ENCODE results near the gene LAMA1. TPM values are rescaled to one million over a fixed set of nuclear protein-coding genes. Genes with fewer than 3 reads are reported as not detected.
"Not testable (repeated sequence)": the region's sequence is repeated elsewhere in the genome, so short reads cannot be mapped to it uniquely, and the experiment has no call there.

The LAMA1 gene
- total RNA-seq, 4 donors from 2014 or later: 0.83 to 3.2 (median 1.4) TPM

DNA sequence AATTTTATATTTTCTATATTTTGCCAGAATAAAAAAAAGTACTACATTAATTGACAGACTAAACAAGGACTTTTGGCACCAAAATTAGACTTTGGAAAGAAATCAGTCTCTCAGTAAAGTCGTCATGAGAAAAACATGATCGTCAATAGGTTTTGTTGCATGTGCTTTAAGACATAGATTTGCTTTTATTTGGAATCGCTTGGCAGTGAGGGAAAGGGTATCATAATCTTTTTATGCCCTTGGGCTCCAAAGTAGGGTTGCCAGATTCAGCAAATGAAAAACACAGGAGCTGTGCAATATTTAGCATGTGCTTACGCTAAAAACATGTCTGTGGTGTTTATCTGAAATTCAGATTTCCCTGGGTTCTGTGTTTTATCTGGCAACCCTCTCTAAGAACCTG is 177.6 kb downstream of the LAMA1 start:
- 56% methylated on average over 4 of the region's 4 CpGs for WGBS
- no peaks in the 10 kb centered on the region for H3K4me1 ChIP-seq
- DNase-seq (ENCODE audit: low spot score in 2 of 2): no peak
- H3K9me3 ChIP-seq: no peaks in the 10 kb centered on the region
- no peaks in the 10 kb centered on the region for H3K36me3 ChIP-seq
- TF ChIP-seq, protein P1, sequence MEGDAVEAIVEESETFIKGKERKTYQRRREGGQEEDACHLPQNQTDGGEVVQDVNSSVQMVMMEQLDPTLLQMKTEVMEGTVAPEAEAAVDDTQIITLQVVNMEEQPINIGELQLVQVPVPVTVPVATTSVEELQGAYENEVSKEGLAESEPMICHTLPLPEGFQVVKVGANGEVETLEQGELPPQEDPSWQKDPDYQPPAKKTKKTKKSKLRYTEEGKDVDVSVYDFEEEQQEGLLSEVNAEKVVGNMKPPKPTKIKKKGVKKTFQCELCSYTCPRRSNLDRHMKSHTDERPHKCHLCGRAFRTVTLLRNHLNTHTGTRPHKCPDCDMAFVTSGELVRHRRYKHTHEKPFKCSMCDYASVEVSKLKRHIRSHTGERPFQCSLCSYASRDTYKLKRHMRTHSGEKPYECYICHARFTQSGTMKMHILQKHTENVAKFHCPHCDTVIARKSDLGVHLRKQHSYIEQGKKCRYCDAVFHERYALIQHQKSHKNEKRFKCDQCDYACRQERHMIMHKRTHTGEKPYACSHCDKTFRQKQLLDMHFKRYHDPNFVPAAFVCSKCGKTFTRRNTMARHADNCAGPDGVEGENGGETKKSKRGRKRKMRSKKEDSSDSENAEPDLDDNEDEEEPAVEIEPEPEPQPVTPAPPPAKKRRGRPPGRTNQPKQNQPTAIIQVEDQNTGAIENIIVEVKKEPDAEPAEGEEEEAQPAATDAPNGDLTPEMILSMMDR (IDR thresholded peaks at IDR 0.05): no peak
- TF ChIP-seq EP300 (IDR thresholded peaks at IDR 0.05) (no peak), POLR2A (IDR thresholded peaks at IDR 0.05) (no peak), POLR2AphosphoS5 (IDR thresholded peaks at IDR 0.05) (no peak)
- H3K4me3 ChIP-seq: no peak overlapping the region
- no peak overlapping the region for H3K27ac ChIP-seq
- no peaks in the 10 kb centered on the region for H3K27me3 ChIP-seq

DNA sequence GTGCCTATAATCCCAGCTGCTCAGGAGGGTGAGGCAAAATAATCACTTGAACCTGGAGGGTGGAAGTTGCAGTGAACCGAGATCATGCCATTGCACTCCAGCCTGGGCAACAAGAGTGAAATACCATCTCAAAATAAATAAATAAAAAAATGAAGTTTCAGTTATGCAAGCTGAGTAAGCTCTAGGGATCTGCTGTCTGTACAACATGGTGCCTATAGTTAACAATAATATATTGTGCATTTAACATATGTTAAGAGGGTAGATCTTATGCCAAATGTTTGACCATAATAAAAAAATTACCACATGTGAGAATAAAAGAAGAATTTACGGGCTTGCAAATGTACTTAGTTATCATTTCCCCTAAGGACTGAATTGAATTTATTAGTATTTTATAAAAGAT is 179.2 kb downstream of the LAMA1 start:
- WGBS: 56% methylated on average over 2 of the region's 2 CpGs
- not testable (repeated sequence) for H3K4me3 ChIP-seq; H3K4me1 ChIP-seq; DNase-seq (ENCODE audit: low spot score in 2 of 2); H3K9me3 ChIP-seq; H3K27me3 ChIP-seq; H3K27ac ChIP-seq; H3K36me3 ChIP-seq

DNA sequence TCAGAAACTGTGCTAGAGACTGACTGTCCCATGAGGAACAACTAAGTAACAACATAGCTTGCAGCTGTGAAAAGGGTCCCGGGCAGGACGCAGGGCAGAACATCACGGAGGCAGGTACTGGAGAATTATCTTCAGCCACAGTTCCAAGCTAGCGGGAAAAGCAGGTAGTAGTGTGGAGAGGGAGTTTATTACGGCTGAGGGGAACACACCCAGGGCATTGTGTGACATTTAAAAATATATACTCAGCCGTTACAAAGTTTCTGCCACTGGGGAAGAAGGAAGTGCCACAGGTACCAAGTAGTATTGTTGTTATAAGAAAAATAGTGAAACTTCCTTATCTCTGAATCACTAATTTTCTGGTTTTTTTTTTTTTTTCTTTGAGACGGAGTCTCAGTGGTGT is 179.6 kb downstream of the LAMA1 start:
- no peak for DNase-seq (ENCODE audit: low spot score in 2 of 2)
- H3K27me3 ChIP-seq: no peaks in the 10 kb centered on the region
- no peak overlapping the region for H3K27ac ChIP-seq
- TF ChIP-seq POLR2A (IDR thresholded peaks at IDR 0.05) (no peak), EP300 (IDR thresholded peaks at IDR 0.05) (no peak), POLR2AphosphoS5 (IDR thresholded peaks at IDR 0.05) (no peak)
- TF ChIP-seq, protein P1 (IDR thresholded peaks at IDR 0.05): no peak
- H3K4me1 ChIP-seq: no peaks in the 10 kb centered on the region
- H3K4me3 ChIP-seq: no peak overlapping the region
- WGBS: 50% methylated on average over 7 of the region's 7 CpGs
- H3K9me3 ChIP-seq: no peaks in the 10 kb centered on the region
- no peaks in the 10 kb centered on the region for H3K36me3 ChIP-seq

DNA sequence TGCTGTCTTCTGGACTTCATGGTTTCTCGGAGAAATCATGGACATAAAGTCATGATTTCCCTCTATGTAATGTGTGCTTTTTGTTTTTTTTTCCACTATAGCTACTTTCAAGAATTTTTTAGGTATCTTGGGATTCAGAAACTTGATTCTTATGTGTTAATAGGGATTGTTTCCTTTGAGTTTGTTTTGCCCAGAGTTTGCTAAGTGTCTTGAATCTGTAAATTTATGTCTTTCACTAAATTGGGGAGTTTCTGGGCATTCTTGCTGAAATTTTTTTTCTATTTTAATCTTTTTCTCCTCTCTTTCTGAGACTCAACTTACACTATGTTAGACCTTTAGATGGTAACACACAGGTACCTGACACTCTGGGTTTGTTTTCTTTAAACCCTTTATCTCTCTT is 182.7 kb downstream of the LAMA1 start:
- H3K4me1 ChIP-seq: no peaks in the 10 kb centered on the region
- DNase-seq (ENCODE audit: low spot score in 2 of 2): no peak
- no peaks in the 10 kb centered on the region for H3K36me3 ChIP-seq
- WGBS: 87% methylated on average over 1 of the region's 1 CpG
- H3K27ac ChIP-seq: no peak overlapping the region
- H3K9me3 ChIP-seq: no peaks in the 10 kb centered on the region
- H3K4me3 ChIP-seq: no peak overlapping the region
- TF ChIP-seq, protein P1 (IDR thresholded peaks at IDR 0.05): no peak
- no peak for TF ChIP-seq POLR2AphosphoS5 (IDR thresholded peaks at IDR 0.05)
- TF ChIP-seq EP300 (IDR thresholded peaks at IDR 0.05): no peak
- no peak for TF ChIP-seq POLR2A (IDR thresholded peaks at IDR 0.05)
- H3K27me3 ChIP-seq: no peaks in the 10 kb centered on the region

DNA sequence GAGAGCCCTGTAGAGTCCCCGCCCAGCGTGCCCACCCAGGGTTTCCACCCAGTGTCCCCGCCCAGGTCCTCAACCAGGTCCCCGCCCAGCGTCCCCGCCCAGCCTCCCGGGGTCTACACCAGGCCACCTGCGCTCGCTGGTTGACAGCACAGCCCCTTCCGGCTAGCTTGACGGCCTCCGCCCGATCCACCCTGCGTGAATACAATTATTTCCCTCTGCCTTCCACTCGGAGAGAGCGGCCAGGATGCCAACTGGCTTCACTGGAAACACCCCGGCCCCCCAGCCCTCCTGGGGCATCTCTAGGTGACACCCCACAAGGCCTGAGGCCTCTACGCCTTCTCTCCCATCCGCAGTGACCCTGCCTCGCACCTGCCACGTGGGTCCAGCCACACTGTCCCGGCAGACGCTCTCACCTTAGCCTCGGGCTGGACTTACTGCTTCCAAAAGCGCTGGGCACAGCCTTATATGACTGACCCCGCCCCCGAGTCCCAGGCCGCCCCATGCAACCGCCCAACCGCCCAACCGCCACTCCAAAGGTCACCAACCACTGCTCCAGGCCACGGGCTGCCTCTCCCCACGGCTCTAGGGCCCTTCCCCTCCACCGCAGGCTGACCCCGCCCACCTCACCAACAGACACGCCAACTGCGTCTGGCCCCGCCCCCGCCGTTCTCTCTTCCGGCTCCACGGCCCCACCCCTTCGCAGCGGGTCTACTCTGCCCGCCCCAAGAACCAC is 188.1 kb downstream of the LAMA1 start:
- 88% methylated on average over 40 of the region's 45 CpGs for WGBS
- Histone ChIP-seq H3K9me3 (no peaks in the 10 kb centered on the region), H3K27ac (no peak overlapping the region), H3K36me3 (no peaks in the 10 kb centered on the region), H3K4me1 (peaks cover 4% of the 10 kb centered on the region), H3K27me3 (no peaks in the 10 kb centered on the region), H3K4me3 (no peak overlapping the region)
- TF ChIP-seq POLR2AphosphoS5 (IDR thresholded peaks at IDR 0.05) (no peak), EP300 (IDR thresholded peaks at IDR 0.05) (no peak), POLR2A (IDR thresholded peaks at IDR 0.05) (no peak)
- TF ChIP-seq, protein P1 (IDR thresholded peaks at IDR 0.05): no peak
- DNase-seq (ENCODE audit: low spot score in 2 of 2): no peak

DNA sequence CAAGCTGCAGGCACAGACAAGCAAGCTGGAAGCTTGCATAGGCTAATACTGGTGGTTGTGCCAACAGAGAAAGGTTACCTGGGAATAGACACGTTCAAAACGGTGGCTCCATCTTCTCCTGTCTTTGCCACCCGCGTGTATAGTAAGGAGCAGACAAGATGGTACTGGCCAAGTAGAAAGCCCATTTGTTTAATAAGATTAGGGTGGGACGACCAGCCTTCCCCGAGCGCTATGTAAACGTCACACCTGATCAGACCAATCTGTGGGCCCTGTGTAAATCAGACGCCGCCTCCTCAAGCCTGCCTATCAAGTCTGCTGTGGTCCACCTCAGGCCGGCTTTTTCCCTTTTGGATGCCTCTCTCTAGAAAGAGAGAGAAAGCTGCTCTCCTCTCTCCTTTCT is 189.2 kb downstream of the LAMA1 start:
- TF ChIP-seq, protein P1 (IDR thresholded peaks at IDR 0.05): no peak
- TF ChIP-seq POLR2AphosphoS5 (IDR thresholded peaks at IDR 0.05) (no peak), POLR2A (IDR thresholded peaks at IDR 0.05) (no peak), EP300 (IDR thresholded peaks at IDR 0.05) (no peak)
- H3K4me3 ChIP-seq: no peak overlapping the region
- no peaks in the 10 kb centered on the region for H3K27me3 ChIP-seq
- H3K27ac ChIP-seq: no peak overlapping the region
- H3K9me3 ChIP-seq: no peaks in the 10 kb centered on the region
- 54% methylated on average over 11 of the region's 11 CpGs for WGBS
- no peaks in the 10 kb centered on the region for H3K36me3 ChIP-seq
- no peak for DNase-seq (ENCODE audit: low spot score in 2 of 2)
- H3K4me1 ChIP-seq: peaks cover 4% of the 10 kb centered on the region
